GM12801 (cell line): Measurements from ENCODE around the gene KNG1.

Experiments
- TF ChIP-seq, protein P1 (sequence below): IDR thresholded peaks from one replicate; pipeline ENCODE4 v1.5.1; 2011; ENCODE audit warnings: control low read depth; ENCODE audit not compliant: insufficient read length; ENCODE audit errors: extremely low read depth

KNG1 gene

DNA sequence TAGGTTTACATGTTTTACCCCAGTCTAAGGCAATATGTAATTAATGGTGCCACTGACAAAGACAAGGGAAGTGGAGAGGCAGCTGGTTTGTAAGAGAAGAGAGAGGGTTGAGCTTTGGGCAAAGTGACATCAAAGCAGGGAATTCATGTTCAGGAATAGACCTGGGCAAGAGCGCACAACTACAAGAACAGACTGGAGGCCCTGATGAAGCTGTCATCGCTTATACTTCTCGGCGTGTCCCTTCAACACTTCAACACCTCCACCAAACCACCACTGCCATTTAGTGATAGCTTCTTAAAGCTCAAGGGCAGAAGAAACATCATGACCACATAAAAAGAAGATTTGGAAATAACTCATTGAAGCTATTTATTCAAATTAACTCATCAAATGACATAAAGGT, 19.6 kb upstream of the KNG1 start:
- TF ChIP-seq, protein P1, sequence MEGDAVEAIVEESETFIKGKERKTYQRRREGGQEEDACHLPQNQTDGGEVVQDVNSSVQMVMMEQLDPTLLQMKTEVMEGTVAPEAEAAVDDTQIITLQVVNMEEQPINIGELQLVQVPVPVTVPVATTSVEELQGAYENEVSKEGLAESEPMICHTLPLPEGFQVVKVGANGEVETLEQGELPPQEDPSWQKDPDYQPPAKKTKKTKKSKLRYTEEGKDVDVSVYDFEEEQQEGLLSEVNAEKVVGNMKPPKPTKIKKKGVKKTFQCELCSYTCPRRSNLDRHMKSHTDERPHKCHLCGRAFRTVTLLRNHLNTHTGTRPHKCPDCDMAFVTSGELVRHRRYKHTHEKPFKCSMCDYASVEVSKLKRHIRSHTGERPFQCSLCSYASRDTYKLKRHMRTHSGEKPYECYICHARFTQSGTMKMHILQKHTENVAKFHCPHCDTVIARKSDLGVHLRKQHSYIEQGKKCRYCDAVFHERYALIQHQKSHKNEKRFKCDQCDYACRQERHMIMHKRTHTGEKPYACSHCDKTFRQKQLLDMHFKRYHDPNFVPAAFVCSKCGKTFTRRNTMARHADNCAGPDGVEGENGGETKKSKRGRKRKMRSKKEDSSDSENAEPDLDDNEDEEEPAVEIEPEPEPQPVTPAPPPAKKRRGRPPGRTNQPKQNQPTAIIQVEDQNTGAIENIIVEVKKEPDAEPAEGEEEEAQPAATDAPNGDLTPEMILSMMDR = no peak

DNA sequence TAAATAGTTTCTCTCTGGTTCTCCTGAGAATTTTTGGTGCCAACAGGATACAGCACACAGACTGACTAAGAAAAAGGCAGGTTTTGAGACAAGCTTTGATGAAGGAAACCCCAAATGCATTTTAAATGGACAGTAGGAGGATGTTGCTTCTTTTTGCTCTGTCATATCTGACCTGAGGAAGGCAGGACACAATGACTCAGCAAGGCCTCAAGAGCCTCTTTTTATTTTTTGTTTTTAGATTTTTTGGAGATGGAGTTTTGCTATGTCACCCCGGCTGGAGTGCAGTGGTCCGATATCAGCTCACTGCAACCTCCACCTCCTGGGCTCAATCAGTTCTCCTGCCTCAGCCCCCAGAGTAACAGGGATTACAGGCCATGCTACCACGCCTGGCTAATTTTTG, 16.9 kb upstream of the KNG1 start:
- TF ChIP-seq, protein P1 = no peak

DNA sequence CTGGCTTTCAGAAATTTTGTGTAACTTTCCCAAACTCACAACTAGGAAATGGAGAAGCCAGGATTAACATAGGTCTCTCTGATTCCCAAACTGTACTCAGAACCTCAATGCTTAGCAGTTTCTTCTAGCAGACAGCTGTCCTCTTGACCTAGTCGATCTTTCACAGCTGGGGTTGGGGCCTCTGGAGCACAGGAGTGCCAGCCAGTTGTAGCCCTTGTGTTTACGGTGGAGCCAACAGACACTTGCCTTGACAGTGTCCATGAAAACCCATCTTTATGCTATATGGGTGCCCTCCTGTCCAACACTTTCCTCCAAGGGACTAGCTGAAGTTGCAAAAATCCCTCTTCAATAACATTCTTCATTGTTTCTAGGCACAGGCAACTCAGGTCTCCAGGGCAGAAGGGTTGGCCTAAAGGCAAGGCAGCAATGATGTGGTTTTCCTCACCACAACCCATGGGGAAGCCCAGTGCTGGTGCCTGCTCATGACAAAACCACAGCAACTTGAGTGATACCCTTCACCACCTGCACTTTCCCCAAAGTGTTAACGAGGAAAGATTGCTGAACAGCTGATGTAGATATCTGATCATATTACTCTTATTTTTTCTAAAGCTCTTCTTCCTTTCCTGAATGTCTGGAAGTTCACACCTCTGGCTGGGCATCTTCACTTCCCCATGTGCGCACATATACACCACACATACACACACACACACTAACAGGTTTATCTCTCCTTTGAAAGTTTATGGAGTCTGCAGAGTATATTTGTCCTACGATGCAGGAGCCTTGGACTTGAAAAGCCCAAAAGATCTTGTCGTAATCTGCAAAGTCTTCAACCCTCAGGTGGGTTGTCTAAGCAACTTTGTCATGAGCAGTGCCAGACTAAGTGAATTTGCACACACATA, 11.0 kb upstream of the KNG1 start:
- TF ChIP-seq, protein P1 = no peak

DNA sequence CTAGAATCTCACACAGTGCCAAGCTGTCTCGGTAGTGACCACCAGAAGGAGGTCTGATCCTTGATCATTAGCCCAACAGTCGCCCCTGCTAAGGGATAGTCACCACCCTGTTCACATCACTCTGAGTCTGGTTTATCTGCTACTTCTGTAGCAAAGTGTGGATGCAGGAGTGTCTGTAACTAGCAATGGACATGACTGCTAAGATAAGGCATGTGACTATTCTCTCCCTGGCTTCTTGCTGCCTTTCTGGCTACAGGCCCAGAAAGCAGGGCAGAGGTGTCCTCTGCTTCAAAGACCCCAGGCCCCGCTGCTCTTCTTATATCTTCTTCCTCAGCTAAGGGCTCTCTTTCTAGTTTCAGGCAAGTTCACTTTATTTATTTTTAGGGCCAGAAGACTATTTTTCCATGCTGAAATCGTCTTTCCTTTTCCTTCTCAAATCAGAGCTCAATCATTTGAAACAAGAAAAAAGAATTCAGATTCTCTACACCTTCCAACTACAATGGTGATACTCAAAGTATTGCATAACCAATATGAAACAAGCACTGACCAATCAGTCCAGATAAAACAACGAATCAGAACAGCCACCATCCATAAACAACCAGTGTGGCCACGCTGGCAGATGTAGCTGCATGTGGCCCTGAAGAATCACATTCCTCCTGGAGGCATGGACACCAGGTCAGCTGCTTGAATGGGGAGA, 8.0 kb upstream of the KNG1 start:
- TF ChIP-seq, protein P1 = no peak

DNA sequence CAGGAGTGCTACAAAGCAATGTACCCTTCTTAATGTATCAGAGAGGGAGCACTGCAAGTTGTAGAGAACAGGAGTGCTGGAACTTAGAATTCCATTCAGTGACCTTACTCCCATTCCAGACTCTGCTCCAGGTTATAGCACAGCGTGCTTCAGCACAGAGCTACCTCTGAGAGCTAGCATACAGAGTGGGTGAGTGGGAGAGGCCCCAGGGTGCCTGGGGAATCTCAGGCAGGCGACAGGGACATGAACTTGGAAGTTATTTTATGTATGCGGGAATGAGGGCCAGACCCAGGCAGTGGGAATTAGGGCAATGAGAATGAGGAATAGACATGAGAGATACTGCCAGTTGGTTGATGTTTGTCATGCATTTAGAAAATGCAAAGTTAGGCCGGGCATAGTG, 3.7 kb upstream of the KNG1 start:
- TF ChIP-seq, protein P1 = no peak

DNA sequence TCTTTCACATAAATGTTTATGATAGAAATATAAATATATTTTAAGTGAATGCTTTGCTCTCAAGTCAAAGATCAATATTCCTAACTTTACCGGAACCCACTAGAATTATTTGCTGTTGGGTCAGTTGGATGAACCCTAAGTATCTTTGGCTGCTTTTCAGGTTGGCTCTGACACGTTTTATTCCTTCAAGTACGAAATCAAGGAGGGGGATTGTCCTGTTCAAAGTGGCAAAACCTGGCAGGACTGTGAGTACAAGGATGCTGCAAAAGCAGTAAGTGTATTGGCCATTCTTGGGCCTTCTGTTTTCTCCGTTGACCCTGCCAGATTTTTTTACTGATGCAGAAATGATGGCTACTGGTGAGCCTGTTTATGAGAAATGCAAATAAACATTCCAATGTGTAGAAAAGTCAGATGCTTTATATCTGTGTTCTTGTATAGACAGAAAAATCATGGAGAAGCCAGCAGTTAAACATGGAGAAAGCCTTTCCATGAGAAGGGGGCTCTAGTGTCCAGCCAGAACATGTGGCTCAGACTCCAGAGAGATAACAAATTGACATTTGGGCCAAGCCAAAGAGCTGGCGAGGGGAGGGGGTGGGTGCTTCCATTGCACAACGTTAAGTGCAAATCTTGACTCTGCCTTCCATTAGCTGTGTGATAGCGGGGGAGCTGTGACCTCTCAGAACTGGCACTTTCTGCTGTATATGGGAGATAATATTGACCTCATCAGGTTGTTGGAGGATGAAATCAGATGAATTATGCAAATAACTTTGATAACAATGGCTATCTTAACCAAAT, 3.0 kb downstream of the KNG1 start:
- TF ChIP-seq, protein P1 = no peak

DNA sequence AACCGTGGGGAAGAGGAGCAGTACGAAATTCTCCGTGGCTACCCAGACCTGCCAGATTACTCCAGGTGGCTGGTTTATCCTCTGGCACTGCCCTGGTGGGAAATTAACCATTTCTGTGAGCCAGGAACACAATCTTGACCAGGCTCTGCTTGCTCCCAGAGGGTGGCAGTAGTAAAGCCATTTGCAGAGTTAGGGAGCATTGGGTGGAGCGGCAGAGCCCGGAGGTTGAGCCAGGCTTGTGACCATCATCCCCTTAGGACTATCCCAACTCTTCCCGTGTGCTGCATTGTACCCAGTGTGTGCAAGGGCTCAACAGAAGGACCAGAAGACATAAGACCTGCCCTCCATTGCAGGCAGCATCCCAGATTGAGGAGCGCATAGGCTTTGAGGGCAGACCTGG, 5.3 kb downstream of the KNG1 start:
- TF ChIP-seq, protein P1 = no peak
